Tibial artery (tissue), 4 donors: ENCODE results near the gene PHF21A.
A peak's percentile ranks its signal among the peaks of the same experiment; 100 is the strongest.

ENCODE experiments used
- DNase-seq, 2 donors: peaks; one replicate each; pipeline ENCODE4 v3.0.0-alpha.2; 2019
- H3K27ac ChIP-seq, 2 donors: fragments of 200-600 bp; sonication (generic) in 1 of 2; 1 replicate in 1 of 2; 2 replicates in 1 of 2; pipeline ENCODE4 v1.5.1; 2018 to 2019; ENCODE audit warnings: mild to moderate bottlenecking in 1 of 2
- H3K27me3 ChIP-seq, 2 donors: fragments of 200-600 bp; sonication (generic) in 1 of 2; one replicate each; pipeline versions ENCODE4 v1.5.1 to v1.6.0; 2016 to 2019
- H3K36me3 ChIP-seq, 3 donors: fragments of 200-600 bp; sonication (generic) in 2 of 3; one replicate each; pipeline ENCODE4 v1.5.1; 2016 to 2019; ENCODE audit warnings: mild to moderate bottlenecking in 2 of 3
- H3K4me1 ChIP-seq, 4 donors: fragments of 200-600 bp; sonication (generic) in 2 of 4; 1 replicate in 3 of 4; 2 replicates in 1 of 4; pipeline ENCODE4 v1.5.1; 2016 to 2019
- H3K4me3 ChIP-seq, 2 donors: fragments of 200-600 bp; sonication (generic) in 1 of 2; 1 replicate in 1 of 2; 2 replicates in 1 of 2; pipeline ENCODE4 v1.5.1; 2018 to 2019; ENCODE audit warnings: mild to moderate bottlenecking in 2 of 2
- H3K9me3 ChIP-seq, 3 donors: fragments of 200-600 bp; sonication (generic) in 1 of 3; one replicate each; pipeline ENCODE4 v1.5.1; 2016 to 2019
- CTCF ChIP-seq, 2 experiments: fragments of 200-600 bp in 1 of 2; fragments of 450-650 bp in 1 of 2; IDR thresholded peaks; one replicate each; pipeline ENCODE4 v1.5.1; 2017 to 2019; ENCODE audit warnings: antibody characterized with exemption in 2 of 2, mild to moderate bottlenecking in 1 of 2, moderate library complexity in 1 of 2
- intact Hi-C: fragments of 100-400 bp; cut with DNase I; formaldehyde crosslinking; loops from one replicate; pipeline ENCODE4 v1.15.0; 2023; ENCODE audit warnings: low total_unique reads

The PHF21A gene

GRCh38 chr11:45889966-45890365 lies 231.3 kb downstream of the PHF21A start:
- no peak for TF ChIP-seq CTCF (IDR thresholded peaks at IDR 0.05)
- peaks cover 0 to 9% of the 10 kb centered on the region in 2 donors for H3K27me3 ChIP-seq
- H3K36me3 ChIP-seq = no peaks in the 10 kb centered on the region
- H3K4me1 ChIP-seq = peaks cover 0 to 9% (median 7%) of the 10 kb centered on the region in 4 donors
- intact Hi-C loops = no loop called here
- DNase-seq = no peak
- H3K4me3 ChIP-seq = no peak overlapping the region
- H3K9me3 ChIP-seq = no peaks in the 10 kb centered on the region
- H3K27ac ChIP-seq = no peak overlapping the region

GRCh38 chr11:45889555-45889954 lies 231.7 kb downstream of the PHF21A start:
- no peak for TF ChIP-seq CTCF (IDR thresholded peaks at IDR 0.05)
- peaks cover 0 to 6% of the 10 kb centered on the region in 2 donors for H3K27me3 ChIP-seq
- intact Hi-C loops = no loop called here
- no peak overlapping the region for H3K27ac ChIP-seq
- no peaks in the 10 kb centered on the region for H3K36me3 ChIP-seq
- H3K4me3 ChIP-seq = no peak overlapping the region
- no peak for DNase-seq
- peaks cover 0 to 12% (median 7%) of the 10 kb centered on the region in 4 donors for H3K4me1 ChIP-seq
- no peaks in the 10 kb centered on the region for H3K9me3 ChIP-seq

DNA sequence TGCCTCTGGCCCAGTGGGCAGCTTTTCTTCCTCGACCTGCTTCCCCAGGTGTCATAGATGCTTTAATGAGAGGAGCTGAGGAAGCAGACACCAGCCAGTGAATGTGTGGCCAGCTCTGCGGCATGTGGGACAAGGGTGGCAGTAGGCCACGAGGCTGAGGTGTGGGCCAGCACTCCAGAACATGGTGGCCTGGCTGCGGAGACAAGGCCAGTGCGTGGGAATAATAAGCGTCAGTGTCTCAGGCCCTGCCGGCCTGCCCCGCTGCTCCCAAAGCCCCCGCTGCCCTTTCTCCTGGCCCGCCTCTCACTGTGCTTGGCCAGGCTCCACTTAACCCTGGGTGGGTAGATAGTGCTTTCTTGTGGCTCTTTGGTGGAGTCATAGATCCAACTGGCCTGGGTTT lies 233.7 kb downstream of the PHF21A start:
- Histone ChIP-seq H3K4me3 (no peak overlapping the region), H3K36me3 (peaks cover 0 to 4% (median 3%) of the 10 kb centered on the region in 3 donors), H3K9me3 (no peaks in the 10 kb centered on the region), H3K27me3 (peaks cover 0 to 3% of the 10 kb centered on the region in 2 donors), H3K4me1 (peaks cover 0 to 12% (median 7%) of the 10 kb centered on the region in 4 donors), H3K27ac (no peak overlapping the region)
- intact Hi-C loops = no loop called here
- TF ChIP-seq CTCF (IDR thresholded peaks at IDR 0.05) = no peak
- DNase-seq = no peak

DNA sequence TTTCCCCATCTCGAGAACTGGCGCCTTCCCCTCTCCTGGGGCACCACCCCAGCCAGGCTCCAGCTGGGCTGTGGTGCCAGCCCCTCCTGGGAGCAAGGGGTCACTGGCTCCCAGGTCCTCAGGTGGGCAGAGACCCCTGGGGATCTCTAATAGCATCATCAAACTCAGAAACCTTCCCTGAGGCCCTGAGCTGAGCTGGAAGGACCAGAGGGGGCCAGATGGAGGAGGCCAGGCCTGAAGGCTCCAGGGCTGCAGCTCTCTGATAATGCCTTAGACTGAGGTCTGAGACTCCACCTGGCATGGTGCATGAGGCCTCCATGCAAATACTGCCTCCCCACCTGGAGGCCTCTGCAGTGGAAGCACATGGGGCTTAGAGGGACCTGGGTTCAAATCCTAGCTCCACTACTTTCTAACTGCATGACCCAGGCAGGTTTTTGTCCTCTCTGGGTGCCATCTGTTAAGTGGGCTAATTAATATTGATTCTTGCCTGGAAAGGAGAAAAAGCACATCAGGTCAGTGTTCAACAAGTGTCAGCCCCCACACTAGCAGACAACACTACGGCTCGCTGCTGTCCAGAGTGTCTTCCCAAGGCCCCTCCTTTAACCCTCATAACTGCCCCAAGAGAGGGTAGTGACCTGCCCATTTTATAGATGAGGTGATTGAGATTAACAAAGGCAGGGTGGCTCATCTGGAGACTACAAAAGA lies 234.3 kb downstream of the PHF21A start:
- Histone ChIP-seq H3K36me3 (peaks cover 2 to 10% (median 9%) of the 10 kb centered on the region in 3 donors), H3K27ac (no peak overlapping the region), H3K9me3 (no peaks in the 10 kb centered on the region), H3K4me3 (no peak overlapping the region), H3K4me1 (peaks cover 0 to 12% (median 7%) of the 10 kb centered on the region in 4 donors), H3K27me3 (no peaks in the 10 kb centered on the region)
- no peak for DNase-seq
- no peak for TF ChIP-seq CTCF (IDR thresholded peaks at IDR 0.05)
- intact Hi-C loops = no loop called here

DNA sequence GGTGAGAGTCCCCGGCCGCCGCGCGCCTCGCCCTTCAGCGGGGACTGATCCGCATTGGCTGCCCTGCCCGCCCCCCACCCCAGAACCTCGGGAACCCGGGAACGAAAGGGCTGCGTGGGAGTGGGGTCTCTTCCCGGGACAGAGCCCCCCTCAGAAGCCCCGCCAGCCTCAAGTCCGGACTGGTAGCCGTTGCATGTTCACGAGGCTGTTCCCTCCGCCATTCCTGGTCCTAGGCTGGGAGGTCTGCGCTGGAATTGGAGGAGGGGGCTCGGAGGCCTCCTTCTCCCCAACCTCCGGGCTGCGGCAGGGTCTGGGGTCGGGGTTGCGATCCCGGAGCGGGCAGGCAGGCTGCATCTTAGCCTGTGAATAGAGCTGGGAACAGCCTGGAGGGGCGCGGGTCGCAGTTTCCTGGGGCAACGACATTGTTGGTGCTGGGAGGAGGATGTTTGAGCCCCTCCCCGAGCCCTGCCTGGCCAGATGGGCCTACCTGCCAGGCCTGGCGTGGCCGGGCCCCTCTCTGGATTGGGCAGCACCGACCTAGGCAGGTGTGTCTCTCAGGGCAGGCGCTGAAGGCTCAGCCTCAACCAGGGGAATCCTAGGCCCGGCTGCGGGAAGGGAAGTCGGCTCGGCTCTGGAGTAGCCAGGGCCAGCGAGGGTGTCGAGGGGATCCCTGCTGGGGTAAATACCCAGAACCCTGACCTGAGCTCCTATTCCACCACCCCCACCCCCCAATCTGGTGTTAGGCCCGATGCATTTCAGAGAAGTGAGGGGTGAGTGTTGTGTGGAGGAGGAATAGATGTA lies 235.1 kb downstream of the PHF21A start:
- Histone ChIP-seq H3K4me1 (peaks cover 0 to 12% (median 7%) of the 10 kb centered on the region in 4 donors), H3K27ac (no peak overlapping the region), H3K4me3 (peak overlapping the region; percentile 43 to 60), H3K9me3 (no peaks in the 10 kb centered on the region), H3K36me3 (peaks cover 9 to 19% (median 17%) of the 10 kb centered on the region in 3 donors), H3K27me3 (no peaks in the 10 kb centered on the region)
- no peak for TF ChIP-seq CTCF (IDR thresholded peaks at IDR 0.05)
- intact Hi-C loops = no loop called here
- no peak for DNase-seq
